Common myeloid progenitor, CD34-positive (primary cell): Measurements from ENCODE around the gene PTPN2.

Source experiments
- CTCF ChIA-PET: fragments of 350-600 bp; sonication (Branson Sonifier 250); formaldehyde crosslinking; loops from one replicate; lab custom pipeline; 2021; ENCODE audit warnings: antibody characterized with exemption; lab: Charles Lee
- POLR2A ChIA-PET: fragments of 350-600 bp; sonication (Branson Sonifier 250); formaldehyde crosslinking; loops from one replicate; lab custom pipeline; 2021; ENCODE audit warnings: antibody characterized with exemption; lab: Charles Lee
- DNase-seq, 3 donors: peaks; one replicate each; pipeline versions ENCODE4 v3.0.0 to v3.0.0-alpha.2; 2013
- H3K27ac ChIP-seq, 2 experiments: 1 replicate in 1 of 2; 2 replicates in 1 of 2; pipeline ENCODE4 v1.7.0; 2013; ENCODE audit warnings: inconsistent platforms in 2 of 2, low read length in 2 of 2, mild to moderate bottlenecking in 2 of 2, low read depth in 1 of 2, moderate library complexity in 1 of 2; ENCODE audit not compliant: severe bottlenecking in 2 of 2, insufficient read depth in 1 of 2, poor library complexity in 1 of 2
- H3K27me3 ChIP-seq, 5 experiments: replicated peaks in 2 of 5; 1 replicate in 3 of 5; 2 replicates in 2 of 5; pipeline versions ENCODE4 v1.6.1 to v1.7.0; 2013; ENCODE audit warnings: low read length in 4 of 5, mild to moderate bottlenecking in 2 of 5, moderate library complexity in 2 of 5, inconsistent platforms in 1 of 5; ENCODE audit not compliant: insufficient read depth in 5 of 5, control insufficient read depth in 4 of 5
- H3K36me3 ChIP-seq, 4 experiments: 1 replicate in 2 of 4; 2 replicates in 2 of 4; pipeline versions ENCODE4 v1.6.1 to v1.7.0; 2013; ENCODE audit warnings: low read length in 3 of 4, control low read depth in 1 of 4, mild to moderate bottlenecking in 1 of 4; ENCODE audit not compliant: control insufficient read depth in 4 of 4, insufficient read depth in 4 of 4
- H3K4me1 ChIP-seq, 4 experiments: 1 replicate in 3 of 4; 2 replicates in 1 of 4; pipeline versions ENCODE4 v1.6.1 to v1.7.1; 2013; ENCODE audit warnings: low read length in 3 of 4, mild to moderate bottlenecking in 3 of 4, control low read depth in 1 of 4, inconsistent platforms in 1 of 4, moderate library complexity in 1 of 4; ENCODE audit not compliant: control insufficient read depth in 4 of 4, insufficient read depth in 4 of 4; ENCODE audit errors: control extremely low read depth in 1 of 4
- H3K4me3 ChIP-seq, 7 experiments: 1 replicate in 4 of 7; 2 replicates in 3 of 7; pipeline versions ENCODE4 v1.5.1 to v1.7.0; 2013; ENCODE audit warnings: mild to moderate bottlenecking in 7 of 7, low read length in 6 of 7, moderate library complexity in 6 of 7, inconsistent platforms in 2 of 7, low read depth in 2 of 7, control low read depth in 1 of 7; ENCODE audit not compliant: insufficient read depth in 4 of 7, control insufficient read depth in 1 of 7; ENCODE audit errors: extremely low read depth in 1 of 7
- H3K9me3 ChIP-seq, 5 experiments: 1 replicate in 4 of 5; 2 replicates in 1 of 5; pipeline versions ENCODE4 v1.6.1 to v1.7.1; 2013; ENCODE audit warnings: low read length in 4 of 5, mild to moderate bottlenecking in 2 of 5, inconsistent platforms in 1 of 5, low read depth in 1 of 5, moderate library complexity in 1 of 5; ENCODE audit not compliant: control insufficient read depth in 4 of 5, insufficient read depth in 2 of 5; ENCODE audit errors: control extremely low read depth in 1 of 5
- WGBS: methylation state at CpG from one replicate; pipeline ENCODE4 v1.1.5; 2013; ENCODE audit not compliant: insufficient coverage; 5-methylcytosine and 5-hydroxymethylcytosine counted together

The PTPN2 gene

DNA sequence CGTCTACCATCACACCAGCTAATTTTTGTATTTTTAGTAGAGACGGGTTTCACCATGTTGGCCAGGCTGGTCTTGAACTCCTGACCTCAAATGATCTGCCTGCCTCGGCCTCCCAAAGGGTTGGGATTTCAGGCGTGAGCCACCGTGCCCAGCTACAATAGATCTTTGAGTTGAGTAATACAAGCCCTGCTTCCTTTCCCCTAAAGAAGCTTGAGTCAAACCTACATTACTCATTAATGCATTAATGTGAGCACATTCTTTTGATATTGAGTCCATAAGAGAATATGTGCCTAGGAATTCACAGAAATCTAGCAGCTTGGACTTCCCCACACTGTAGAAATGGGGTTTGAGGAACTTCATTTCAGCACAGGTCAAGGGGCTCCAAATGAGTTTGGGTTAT, 141.6 kb downstream of the PTPN2 start:
- H3K36me3 ChIP-seq = no peaks in the 10 kb centered on the region
- POLR2A ChIA-PET = no interaction called here
- H3K9me3 ChIP-seq = no peaks in the 10 kb centered on the region
- no peaks in the 10 kb centered on the region for H3K4me1 ChIP-seq
- DNase-seq = no peak
- WGBS = 100% methylated on average over 5 of the region's 5 CpGs
- no peak overlapping the region for H3K4me3 ChIP-seq
- H3K27me3 ChIP-seq = no peaks in the 10 kb centered on the region
- CTCF ChIA-PET = interaction anchor here (0.7 to 11.4 kb wide), 6 partner anchors 9 to 192 kb away, joined by 3 to 106 read pairs (median 4); no protein-coding TSS in a partner anchor
- no peak overlapping the region for H3K27ac ChIP-seq
